K562 (cell line): Measurements from ENCODE around the gene SYNJ2. TPM values are rescaled to one million over a fixed set of nuclear protein-coding genes. Genes with fewer than 3 reads are reported as not detected.

Source experiments
- ATAC-seq: fragments of 200-7000 bp; cut with Tn5 transposase; 3 replicates; pipeline ENCODE4 v1.9.1; 2020; ENCODE audit warnings: moderate library complexity
- BruUV-seq: library from RNA; stranded (reverse); fragments of 400-500 nt; replicated peaks from 2 replicates; lab custom pipeline; 2021; lab: Mats Ljungman, UMichigan
- CTCF ChIA-PET: fragments of 300-600 bp; formaldehyde crosslinking; extraction: SDS; loops from one replicate; lab custom pipeline; 2021; ENCODE audit warnings: low intra/inter-chr PET ratio; lab: Yijun Ruan, JAX
- POLR2A ChIA-PET: fragments of 300-600, 350-650 bp; sonication (Branson Sonifier 250); formaldehyde crosslinking; extraction: SDS; loops from one replicate; lab custom pipeline; 2021; ENCODE audit warnings: antibody characterized with exemption, inconsistent platforms; lab: Yijun Ruan, JAX
- DNase-seq, 4 experiments: peaks; one replicate each; pipeline versions ENCODE4 v3.0.0 to v3.0.0-alpha.2; 2011 to 2018; ENCODE audit warnings: low spot score in 3 of 4, mixed read lengths in 3 of 4; ENCODE audit errors: extremely low read depth in 1 of 4
- FAIRE-seq: peaks from 2 replicates; lab custom pipeline; 2011; peaks lifted over from hg19 to GRCh38; lab: Jason Lieb, UNC
- H2AFZ ChIP-seq: 2 replicates; pipeline ENCODE4 v1.6.0; 2011; ENCODE audit warnings: low read depth, low read length, control low read depth, inconsistent platforms
- H3K27ac ChIP-seq: fragments of 200-600 bp; 3 replicates; pipeline ENCODE4 v1.8.0; 2011; ENCODE audit warnings: low read depth, mild to moderate bottlenecking, control low read depth, inconsistent platforms, low read length, moderate library complexity, mixed read lengths; ENCODE audit errors: extremely low read depth
- H3K27me3 ChIP-seq, 2 experiments: fragments of 300-600 bp in 1 of 2; 2 replicates in 1 of 2; 3 replicates in 1 of 2; pipeline versions ENCODE4 v1.6.0 to v1.8.0; 2011; ENCODE audit warnings: inconsistent platforms in 2 of 2, low read length in 2 of 2, mild to moderate bottlenecking in 1 of 2, mixed read lengths in 1 of 2, moderate library complexity in 1 of 2; ENCODE audit not compliant: control insufficient read depth in 2 of 2, insufficient read depth in 2 of 2
- H3K36me3 ChIP-seq: fragments of 300-600 bp; 3 replicates; pipeline ENCODE4 v1.8.0; 2011; ENCODE audit warnings: mild to moderate bottlenecking, low read length, inconsistent platforms; ENCODE audit not compliant: control insufficient read depth, insufficient read depth
- H3K4me1 ChIP-seq, 2 experiments: fragments of 200-600 bp in 1 of 2; replicated peaks in 1 of 2; 2 replicates in 1 of 2; 3 replicates in 1 of 2; pipeline versions ENCODE4 v1.5.1 to v1.8.0; 2011; ENCODE audit warnings: inconsistent platforms in 2 of 2, low read length in 2 of 2, mild to moderate bottlenecking in 1 of 2, mixed read lengths in 1 of 2, moderate library complexity in 1 of 2; ENCODE audit not compliant: control insufficient read depth in 2 of 2, insufficient read depth in 2 of 2
- H3K4me2 ChIP-seq: 2 replicates; pipeline ENCODE4 v1.6.1; 2011; ENCODE audit warnings: low read length, control low read depth, inconsistent platforms, mixed read lengths; ENCODE audit not compliant: insufficient read depth
- H3K4me3 ChIP-seq: fragments of 200-600 bp; sonication (generic), shearing (Covaris generic); 2 replicates; pipeline ENCODE4 v1.5.1; 2016; ENCODE audit warnings: control low read depth, inconsistent platforms
- H3K79me2 ChIP-seq: fragments of 200-600 bp; 3 replicates; pipeline ENCODE4 v1.8.0; 2011; ENCODE audit warnings: low read length, inconsistent platforms; ENCODE audit not compliant: control insufficient read depth, insufficient read depth
- H3K9ac ChIP-seq, 2 experiments: 2 replicates each; pipeline versions ENCODE4 v1.6.0 to v1.6.1; 2011; ENCODE audit warnings: low read depth in 2 of 2, low read length in 2 of 2, control low read depth in 1 of 2, inconsistent platforms in 1 of 2, mild to moderate bottlenecking in 1 of 2, mixed read lengths in 1 of 2; ENCODE audit not compliant: insufficient read depth in 1 of 2
- H3K9me1 ChIP-seq: one replicate; pipeline ENCODE4 v1.6.0; 2011; ENCODE audit warnings: inconsistent platforms, mild to moderate bottlenecking, low read length, moderate library complexity; ENCODE audit not compliant: control insufficient read depth, insufficient read depth
- H3K9me3 ChIP-seq: replicated peaks from 2 replicates; pipeline ENCODE4 v1.5.1; 2011; ENCODE audit warnings: low read depth, low read length, inconsistent platforms; ENCODE audit not compliant: control insufficient read depth, insufficient read depth
- H4K20me1 ChIP-seq: replicated peaks from 2 replicates; pipeline ENCODE4 v1.6.1; 2011; ENCODE audit warnings: low read length, inconsistent platforms, mixed read lengths; ENCODE audit not compliant: control insufficient read depth, insufficient read depth
- CBFA2T2 ChIP-seq: fragments of 450-650 bp; conservative IDR thresholded peaks from 2 replicates; pipeline ENCODE4 v1.6.1; 2017; ENCODE audit warnings: mild to moderate bottlenecking
- PHTF2 ChIP-seq: fragments of 250-450 bp; sonication (Bioruptor Pico); IDR thresholded peaks from 2 replicates; pipeline ENCODE4 v1.5.0; 2021; ENCODE audit warnings: mild to moderate bottlenecking
- RHOXF2B ChIP-seq: fragments of 250-450 bp; sonication (Bioruptor Pico); conservative IDR thresholded peaks from 2 replicates; pipeline ENCODE4 v1.5.1; 2021
- WGBS: fragments of 100-300 bp; shearing (Covaris generic); methylation state at CpG from one replicate; pipeline ENCODE4 v1.1.6; 2016; ENCODE audit warnings: low coverage, mixed read lengths; ENCODE audit not compliant: insufficient coverage; ENCODE audit errors: missing lambda C conversion rate; 5-methylcytosine and 5-hydroxymethylcytosine counted together
- in situ Hi-C: fragments of 300-500 bp; cut with MboI; formaldehyde crosslinking; loops from 4 replicates; pipeline ENCODE4 v1.15.0; 2018; ENCODE audit warnings: inconsistent platforms, mixed read lengths
- intact Hi-C: fragments of 100-400 bp; cut with micrococcal nuclease; formaldehyde crosslinking; loops from 2 replicates; pipeline ENCODE4 v1.14.2; 2022
- polyA plus RNA-seq, 8 experiments: library from polyadenylated mRNA; depleted of rRNA in 4 of 8; stranded (reverse) in 5 of 8; unstranded in 3 of 8; fragments of >200 nt; fragmentation: Nextera tagmentation in 2 of 8; fragmentation: Illumina TruSeq in 1 of 8; extraction: Ambion mirVana in 2 of 8; extraction: Trizol in 1 of 8; gene quantifications; 2 replicates each; pipeline versions ENCODE4 v1.2.1 to v1.2.3, GENCODE V29; 2011 to 2014; ENCODE audit warnings: inconsistent platforms in 1 of 8, missing spikeins in 1 of 8
- total RNA-seq, 7 experiments: library from RNA; depleted of rRNA in 6 of 7; stranded (reverse); fragments of >200 nt in 6 of 7; fragmentation: Illumina TruSeq in 2 of 7; extraction: Trizol in 2 of 7; gene quantifications; 2 replicates each; pipeline versions ENCODE4 v1.2.1 to v1.2.3, GENCODE V29; 2011 to 2021; ENCODE audit warnings: low replicate concordance in 1 of 7
- TF ChIP-seq, protein P1 (sequence below): sonication (generic); IDR thresholded peaks from 2 replicates; pipeline ENCODE4 v1.6.1; 2016

Gene SYNJ2
- total and polyA plus RNA-seq, 9 of the 15 experiments (the other 6 are each of a cell fraction or from before 2014, with no cell fraction given): 3.0 to 27.7 (median 17.8) TPM

DNA sequence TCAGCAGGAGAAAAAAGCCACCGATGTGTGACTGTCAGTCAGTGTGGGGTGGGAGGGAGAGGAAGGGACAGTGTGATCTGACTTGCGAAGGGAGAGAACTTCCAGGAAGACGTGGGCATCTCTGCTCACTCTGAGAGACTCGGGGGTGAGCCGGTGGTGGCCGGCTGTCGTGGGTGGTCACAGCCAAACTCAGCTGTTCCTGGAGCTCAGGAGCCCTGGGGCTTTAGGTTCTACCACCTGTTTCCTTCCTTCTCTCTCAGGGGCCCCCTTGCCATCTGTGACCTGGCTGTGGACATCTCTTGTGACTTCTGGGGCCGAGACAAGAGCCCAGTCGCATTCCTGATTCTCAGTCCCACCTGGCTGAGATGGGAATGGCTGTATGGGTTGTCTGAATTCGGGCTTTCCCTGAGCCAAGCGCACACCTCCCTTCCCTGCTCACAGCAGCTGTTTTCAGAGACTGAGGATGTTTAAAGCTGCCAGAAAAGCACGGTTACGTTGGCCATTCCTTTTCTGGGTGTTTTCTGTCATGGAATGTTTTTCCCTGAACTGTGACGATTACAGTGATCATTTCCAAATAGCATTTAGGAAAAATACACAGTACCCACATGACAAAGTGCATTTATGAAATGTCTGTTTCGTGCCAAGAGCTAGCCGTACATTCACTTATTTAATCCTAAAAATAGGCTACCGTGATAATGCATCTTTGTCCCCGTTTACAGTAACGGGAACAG lies 36.5 kb downstream of the SYNJ2 start:
- WGBS: 82% methylated on average over 18 of the region's 19 CpGs
- Histone ChIP-seq H4K20me1 (peaks cover 14% of the 10 kb centered on the region; the same call in 1 of the 2 replicates), H3K4me1 (peaks cover 5 to 14% of the 10 kb centered on the region in 2 experiments; a peak in 3 of 5 replicates), H3K4me2 (no peak overlapping the region), H3K27ac (no peak overlapping the region), H3K9ac (peak overlapping the region in 1 of 2 experiments; percentile 26; a peak in 1 of 4 replicates), H3K9me3 (no peaks in the 10 kb centered on the region), H3K4me3 (no peak overlapping the region), H2AFZ (no peak overlapping the region), H3K27me3 (no peaks in the 10 kb centered on the region), H3K9me1 (peaks cover 7% of the 10 kb centered on the region), H3K36me3 (peaks cover 22% of the 10 kb centered on the region; the same call in 2 of the 3 replicates), H3K79me2 (peaks cover 10% of the 10 kb centered on the region; the same call in 2 of the 3 replicates)
- no peak for FAIRE-seq
- in situ Hi-C loops: no loop called here
- intact Hi-C loops: no loop called here
- POLR2A ChIA-PET: interaction anchor here (0.9 to 1.3 kb wide), 2 partner anchors 9 to 10 kb away, joined by 3 to 7 read pairs; no protein-coding TSS in a partner anchor
- BruUV-seq: no TSS peak
- DNase-seq: no peak
- TF ChIP-seq, protein P1, sequence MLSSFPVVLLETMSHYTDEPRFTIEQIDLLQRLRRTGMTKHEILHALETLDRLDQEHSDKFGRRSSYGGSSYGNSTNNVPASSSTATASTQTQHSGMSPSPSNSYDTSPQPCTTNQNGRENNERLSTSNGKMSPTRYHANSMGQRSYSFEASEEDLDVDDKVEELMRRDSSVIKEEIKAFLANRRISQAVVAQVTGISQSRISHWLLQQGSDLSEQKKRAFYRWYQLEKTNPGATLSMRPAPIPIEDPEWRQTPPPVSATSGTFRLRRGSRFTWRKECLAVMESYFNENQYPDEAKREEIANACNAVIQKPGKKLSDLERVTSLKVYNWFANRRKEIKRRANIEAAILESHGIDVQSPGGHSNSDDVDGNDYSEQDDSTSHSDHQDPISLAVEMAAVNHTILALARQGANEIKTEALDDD: no peak
- no peak for TF ChIP-seq PHTF2 (CRISPR knock-in tag)
- no peak for TF ChIP-seq CBFA2T2
- TF ChIP-seq RHOXF2B (CRISPR knock-in tag): no peak
- TF ChIP-seq, all 486 proteins: peak for 0
- no peak for ATAC-seq
- CTCF ChIA-PET: interaction anchor here (0.7 kb wide), 1 partner anchor 653 kb away, joined by 3 read pairs; no protein-coding TSS in a partner anchor
